Measurements from ENCODE around the gene ZNF672. TPM values are rescaled to one million over a fixed set of nuclear protein-coding genes. Genes with fewer than 3 reads are reported as not detected.

Gene ZNF672
- polyA plus RNA-seq, 1 donor from 2014 or later, result 46.3 TPM

DNA sequence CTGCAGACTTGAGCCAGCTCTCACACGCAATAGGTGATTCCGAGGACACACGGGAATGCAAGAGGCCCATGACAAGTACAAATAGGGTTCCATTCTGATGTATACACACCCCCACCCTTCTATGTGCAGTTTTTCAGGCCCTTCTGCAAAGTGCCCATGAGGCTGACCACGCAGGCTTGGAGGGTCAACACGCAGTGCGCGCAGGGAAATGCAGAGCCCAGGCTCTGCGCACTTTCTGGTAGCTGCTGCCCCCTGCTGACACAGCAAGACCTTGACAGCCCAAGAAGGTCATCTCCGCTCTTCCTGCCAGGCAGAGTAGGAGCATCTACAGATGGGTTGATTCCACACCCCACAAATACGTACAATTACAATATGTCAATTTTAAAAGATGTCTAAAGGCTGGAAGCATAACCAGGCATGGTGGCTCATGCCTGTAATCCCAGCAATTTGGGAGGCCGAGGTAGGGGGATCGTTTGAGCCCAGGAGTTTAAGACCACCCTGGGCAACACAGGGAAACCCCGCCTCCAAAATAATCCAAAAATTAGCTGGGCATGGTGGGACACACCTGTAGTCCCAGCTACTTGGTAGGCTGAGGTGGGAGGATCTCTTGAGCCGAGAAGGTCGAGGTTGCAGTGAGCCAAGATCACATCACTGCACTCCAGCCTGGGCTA lies 30.8 kb upstream of the ZNF672 start:
- peaks cover 5% of the 10 kb centered on the region for H3K36me3 Mint-ChIP-seq
- peaks cover 31 to 38% (median 31%) of the 10 kb centered on the region in 3 donors for H3K4me1 Mint-ChIP-seq
- peak overlapping the region in 2 of 4 donors; percentile 28 to 38 for H3K4me3 Mint-ChIP-seq
- no peaks in the 10 kb centered on the region for H3K27me3 Mint-ChIP-seq
- H3K9me3 Mint-ChIP-seq, result peaks cover 0 to 5% (median 2%) of the 10 kb centered on the region in 3 donors
- H3K27ac Mint-ChIP-seq, result peak overlapping the region in 2 of 3 donors; percentile 7 to 67

GRCh38 chr1:248808876-248809275 lies 29.1 kb upstream of the ZNF672 start:
- H3K27me3 Mint-ChIP-seq, result no peaks in the 10 kb centered on the region
- H3K4me1 Mint-ChIP-seq, result peaks cover 28 to 34% (median 28%) of the 10 kb centered on the region in 3 donors
- no peak overlapping the region for H3K27ac Mint-ChIP-seq
- no peak overlapping the region for H3K4me3 Mint-ChIP-seq
- peaks cover 2% of the 10 kb centered on the region for H3K36me3 Mint-ChIP-seq
- H3K9me3 Mint-ChIP-seq, result peaks cover 0 to under 1% (median 0%) of the 10 kb centered on the region in 3 donors

DNA sequence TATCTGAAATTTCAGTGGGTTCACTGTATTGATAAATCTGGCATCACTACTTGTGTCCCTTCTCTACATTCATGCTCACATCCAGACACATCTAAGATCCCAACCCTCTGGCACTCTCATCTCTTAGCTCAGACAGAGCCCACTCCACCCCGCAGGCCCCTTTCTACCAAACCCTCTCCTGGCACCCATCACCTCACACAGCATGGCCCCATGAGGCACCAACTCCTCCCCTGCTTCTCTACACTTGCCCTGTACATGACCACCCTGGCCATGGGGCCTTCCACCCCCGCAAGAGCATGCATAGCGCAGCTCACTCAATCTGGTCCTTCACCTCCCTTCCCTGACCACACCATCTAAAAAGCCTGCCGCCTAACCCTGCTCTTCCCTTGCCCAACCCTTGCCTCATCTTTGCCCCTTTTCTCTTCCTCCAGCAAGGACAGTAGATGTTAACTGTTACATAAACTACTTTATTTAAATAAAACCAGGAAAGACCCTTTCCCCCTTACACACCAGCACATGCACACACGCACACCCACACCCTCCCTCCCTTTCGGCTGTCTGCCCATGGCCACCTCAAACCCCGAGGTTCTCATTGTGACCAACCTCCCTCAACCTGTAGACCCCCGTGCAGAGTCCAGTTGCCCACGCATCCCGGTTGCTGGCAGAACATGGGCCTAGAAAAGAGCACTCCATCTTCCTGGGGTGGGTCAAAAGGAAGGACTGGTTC lies 27.9 kb upstream of the ZNF672 start:
- peaks cover 3% of the 10 kb centered on the region for H3K36me3 Mint-ChIP-seq
- no peaks in the 10 kb centered on the region for H3K27me3 Mint-ChIP-seq
- H3K9me3 Mint-ChIP-seq, result no peaks in the 10 kb centered on the region
- H3K27ac Mint-ChIP-seq, result peak overlapping the region in 1 of 3 donors; percentile 60
- peak overlapping the region in 1 of 4 donors; percentile 45 for H3K4me3 Mint-ChIP-seq
- peaks cover 21 to 28% (median 27%) of the 10 kb centered on the region in 3 donors for H3K4me1 Mint-ChIP-seq

GRCh38 chr1:248810727-248811513 lies 27.1 kb upstream of the ZNF672 start:
- H3K4me1 Mint-ChIP-seq, result peaks cover 13 to 24% (median 21%) of the 10 kb centered on the region in 3 donors
- H3K36me3 Mint-ChIP-seq, result peaks cover 3% of the 10 kb centered on the region
- H3K4me3 Mint-ChIP-seq, result peak overlapping the region in 2 of 4 donors; percentile 39 to 45
- no peaks in the 10 kb centered on the region for H3K27me3 Mint-ChIP-seq
- H3K27ac Mint-ChIP-seq, result no peak overlapping the region
- H3K9me3 Mint-ChIP-seq, result no peaks in the 10 kb centered on the region

DNA sequence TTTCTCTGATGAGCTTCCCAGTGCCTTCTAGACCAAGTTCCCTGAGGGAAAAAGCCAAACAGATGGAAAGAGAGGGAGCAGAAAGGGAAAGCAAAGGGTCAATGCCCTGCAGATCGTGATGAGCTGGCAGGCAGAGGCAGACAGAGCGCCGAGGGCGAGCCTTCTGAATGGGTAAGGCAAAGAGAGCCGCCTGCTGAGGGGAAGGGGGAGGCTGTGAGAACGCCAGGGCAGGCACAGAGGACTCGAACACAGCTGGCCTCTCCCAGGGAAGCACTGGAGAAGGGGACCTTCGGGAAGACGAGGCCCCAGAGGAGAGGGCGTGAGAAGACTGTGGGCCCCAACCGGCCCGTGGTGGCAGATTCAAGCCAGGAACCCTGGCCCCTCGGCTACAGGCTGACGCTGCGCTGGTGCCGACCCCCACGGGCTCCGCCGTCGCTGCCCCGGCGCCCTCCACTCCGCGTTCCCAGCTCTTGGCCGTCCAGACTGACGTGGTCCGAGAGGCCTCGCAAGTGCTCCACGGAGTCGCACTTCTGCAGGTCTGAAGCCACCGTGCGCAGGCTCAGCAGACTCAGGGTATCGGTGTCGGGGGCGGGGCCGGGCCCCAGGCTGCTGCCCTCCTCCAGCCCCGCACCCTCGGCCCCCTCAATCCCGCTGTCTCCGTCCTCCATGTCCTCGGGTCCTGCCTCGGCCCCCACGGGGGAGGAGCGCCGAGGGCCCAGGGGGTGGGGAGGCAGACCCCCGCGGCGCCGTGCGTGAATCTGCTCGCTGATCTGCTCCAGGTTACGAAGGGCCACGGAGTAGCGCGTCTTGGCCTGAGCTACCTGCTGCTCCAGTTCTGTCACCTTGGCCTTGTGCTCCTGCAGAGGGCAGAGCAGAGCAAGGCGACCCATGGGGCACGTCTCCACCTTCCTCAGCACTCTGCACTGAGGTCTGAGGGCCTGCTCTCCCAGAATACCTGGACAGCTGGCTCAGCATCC lies 26.2 kb upstream of the ZNF672 start:
- H3K27me3 Mint-ChIP-seq, result no peaks in the 10 kb centered on the region
- H3K27ac Mint-ChIP-seq, result peak overlapping the region in 1 of 3 donors; percentile 26
- H3K4me1 Mint-ChIP-seq, result peaks cover 8 to 19% (median 18%) of the 10 kb centered on the region in 3 donors
- H3K9me3 Mint-ChIP-seq, result no peaks in the 10 kb centered on the region
- H3K4me3 Mint-ChIP-seq, result peak overlapping the region in 1 of 4 donors; percentile 39
- H3K36me3 Mint-ChIP-seq, result peaks cover 3% of the 10 kb centered on the region

DNA sequence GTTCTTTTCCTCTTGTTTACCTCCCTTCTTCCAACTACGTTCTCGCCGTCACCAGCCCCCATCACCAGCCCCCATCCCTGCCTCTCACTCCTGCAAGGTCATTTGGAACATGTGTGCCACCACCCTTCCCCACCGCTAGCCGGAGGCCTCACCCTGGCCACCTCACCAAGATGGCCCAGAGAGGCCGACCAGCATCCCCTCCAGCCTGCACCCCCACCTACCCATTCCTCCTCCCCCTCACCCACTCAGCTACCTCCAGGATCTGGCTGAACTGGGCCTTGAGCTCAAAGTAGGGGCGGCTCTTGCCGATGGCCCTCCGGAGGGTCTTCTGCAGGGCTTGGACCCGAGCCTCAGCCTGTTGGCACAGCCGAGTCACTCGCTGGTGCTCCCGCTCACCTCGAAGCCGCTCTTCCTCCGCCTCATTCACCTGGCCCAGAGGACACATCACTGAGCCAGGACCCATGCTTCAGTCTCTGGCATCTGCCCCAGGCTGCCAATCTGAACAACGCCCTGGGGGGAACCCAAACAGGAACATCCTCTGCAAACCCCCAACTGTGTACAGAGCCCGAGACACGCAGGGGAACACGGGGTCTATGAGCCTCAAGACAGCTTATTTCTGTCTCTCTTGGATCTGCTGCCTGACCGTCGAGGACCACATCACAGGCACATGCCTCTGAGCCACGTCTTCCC lies 25.1 kb upstream of the ZNF672 start:
- peak overlapping the region in 1 of 4 donors; percentile 63 for H3K4me3 Mint-ChIP-seq
- H3K27ac Mint-ChIP-seq, result no peak overlapping the region
- no peaks in the 10 kb centered on the region for H3K27me3 Mint-ChIP-seq
- H3K9me3 Mint-ChIP-seq, result no peaks in the 10 kb centered on the region
- peaks cover 3% of the 10 kb centered on the region for H3K36me3 Mint-ChIP-seq
- H3K4me1 Mint-ChIP-seq, result peaks cover 6 to 17% (median 13%) of the 10 kb centered on the region in 3 donors

DNA sequence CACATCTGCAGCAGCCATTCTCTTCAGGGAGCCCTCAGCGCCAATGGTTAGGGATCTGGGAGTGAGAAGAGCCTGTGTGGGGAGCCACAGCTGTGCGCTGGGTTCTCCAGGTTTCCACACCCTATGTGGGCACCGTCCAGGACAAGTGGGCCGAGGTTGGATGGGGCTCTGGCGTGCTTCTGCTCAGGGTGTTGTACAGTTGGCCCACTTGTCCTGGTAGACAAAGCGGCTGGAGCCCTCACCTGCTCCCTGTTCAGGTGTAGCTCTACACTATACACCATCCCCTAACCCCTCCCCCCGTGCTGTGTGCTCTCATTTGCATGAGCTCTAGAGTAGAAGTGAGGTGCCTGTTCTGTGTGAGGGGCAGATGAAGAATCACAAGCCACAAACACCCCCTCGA lies 24.5 kb upstream of the ZNF672 start:
- H3K27ac Mint-ChIP-seq, result no peak overlapping the region
- H3K27me3 Mint-ChIP-seq, result no peaks in the 10 kb centered on the region
- peaks cover 9 to 18% (median 17%) of the 10 kb centered on the region in 3 donors for H3K4me1 Mint-ChIP-seq
- no peaks in the 10 kb centered on the region for H3K9me3 Mint-ChIP-seq
- peaks cover 3% of the 10 kb centered on the region for H3K36me3 Mint-ChIP-seq
- H3K4me3 Mint-ChIP-seq, result no peak overlapping the region

DNA sequence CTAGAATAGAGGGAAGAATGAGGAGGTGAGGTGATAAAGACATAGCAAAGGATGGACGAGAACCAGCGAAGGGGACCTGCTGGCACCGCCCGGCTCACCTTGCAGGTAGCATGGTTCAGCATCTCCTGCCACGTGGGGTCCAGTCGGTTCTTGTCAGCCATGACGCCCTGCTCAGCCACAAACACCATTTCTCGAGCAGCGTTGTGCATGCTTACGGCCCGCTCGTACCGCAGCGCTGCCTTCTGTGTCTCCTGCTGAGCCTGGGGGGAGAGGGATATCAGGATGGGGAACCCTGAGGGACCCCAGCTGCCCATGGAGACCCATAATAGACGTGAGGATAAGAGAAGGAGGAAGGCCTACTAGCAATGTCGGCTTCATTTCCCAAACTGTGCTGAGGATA lies 23.7 kb upstream of the ZNF672 start:
- Mint-ChIP-seq H3K4me3 (no peak overlapping the region), H3K27ac (peak overlapping the region in 1 of 3 donors; percentile 47), H3K27me3 (no peaks in the 10 kb centered on the region), H3K4me1 (peaks cover 17 to 24% (median 24%) of the 10 kb centered on the region in 3 donors), H3K9me3 (no peaks in the 10 kb centered on the region), H3K36me3 (peaks cover 6% of the 10 kb centered on the region)

- H3K27ac Mint-ChIP-seq, result no peak overlapping the region
Measured at GRCh38 chr1:248815407-248816034, 22.5 kb upstream of the ZNF672 start.

GRCh38 chr1:248816042-248816851 lies 21.8 kb upstream of the ZNF672 start:
- Mint-ChIP-seq H3K27ac (no peak overlapping the region), H3K9me3 (no peaks in the 10 kb centered on the region), H3K27me3 (no peaks in the 10 kb centered on the region), H3K4me3 (no peak overlapping the region), H3K36me3 (peaks cover 6% of the 10 kb centered on the region), H3K4me1 (peaks cover 20 to 30% (median 22%) of the 10 kb centered on the region in 3 donors)

More at GRCh38 chr1:248815407-248816034, 22.5 kb upstream of the ZNF672 start:
- Mint-ChIP-seq H3K36me3 (peaks cover 6% of the 10 kb centered on the region), H3K4me1 (peaks cover 22 to 24% (median 23%) of the 10 kb centered on the region in 3 donors), H3K27me3 (no peaks in the 10 kb centered on the region), H3K4me3 (no peak overlapping the region), H3K9me3 (no peaks in the 10 kb centered on the region)

DNA sequence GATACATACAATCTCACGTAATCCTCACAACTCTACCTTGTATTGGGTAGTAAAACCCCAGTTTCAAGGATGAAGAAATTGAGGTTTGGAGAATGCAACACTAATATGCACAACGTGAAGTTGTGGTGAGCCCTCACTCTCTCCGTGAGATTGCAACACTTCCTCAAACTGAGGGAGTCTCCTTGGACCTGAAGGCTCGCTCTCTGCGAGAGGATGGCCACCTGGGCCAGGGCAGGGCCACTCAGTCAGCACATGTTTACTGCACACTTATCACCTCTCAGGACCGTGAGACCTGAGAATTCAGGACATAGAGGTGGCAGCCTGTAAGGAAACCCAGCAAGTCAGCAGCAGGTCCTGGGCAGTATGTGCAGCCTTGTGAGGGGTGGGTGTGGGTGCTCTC lies 21.0 kb upstream of the ZNF672 start:
- no peaks in the 10 kb centered on the region for H3K27me3 Mint-ChIP-seq
- peak overlapping the region in 2 of 3 donors; percentile 45 to 64 for H3K27ac Mint-ChIP-seq
- peaks cover 23 to 37% (median 25%) of the 10 kb centered on the region in 3 donors for H3K4me1 Mint-ChIP-seq
- peaks cover 6% of the 10 kb centered on the region for H3K36me3 Mint-ChIP-seq
- no peaks in the 10 kb centered on the region for H3K9me3 Mint-ChIP-seq
- H3K4me3 Mint-ChIP-seq, result peak overlapping the region in 2 of 4 donors; percentile 8 to 82

- Mint-ChIP-seq H3K27me3 (no peaks in the 10 kb centered on the region), H3K4me1 (peaks cover 30 to 53% (median 42%) of the 10 kb centered on the region in 3 donors), H3K4me3 (peak overlapping the region; percentile 8 to 92 (median 66)), H3K9me3 (no peaks in the 10 kb centered on the region), H3K36me3 (peaks cover 10% of the 10 kb centered on the region), H3K27ac (peak overlapping the region; percentile 50 to 95 (median 51))
Measured at GRCh38 chr1:248818505-248819374, 19.3 kb upstream of the ZNF672 start.

Measured in IgD-negative memory B cell (primary cell).